Measurements from ENCODE around the gene VPS9D1. TPM values are rescaled to one million over a fixed set of nuclear protein-coding genes. Genes with fewer than 3 reads are reported as not detected.

VPS9D1 gene
- total and polyA plus RNA-seq, 2 experiments from 2014 or later = 2.1 to 2.2 TPM

GRCh38 chr16:89701425-89702406, 19.0 kb downstream of the VPS9D1 start, which contains the start of gene SPATA2L:
Gene SPATA2L, minus strand, starts transcription at chr16:89701705. Its CDS starts 473 bp downstream, at chr16:89701232.
- H3K4me1 Mint-ChIP-seq = peaks cover 9% of the 10 kb centered on the region; the same call in 2 of the 3 replicates
- DNase-seq (ENCODE audit: low spot score) = peak; percentile 98
- ATAC-seq = peak; percentile 49
- peaks cover 6% of the 10 kb centered on the region for H3K36me3 Mint-ChIP-seq (ENCODE audit: low read depth)
- Histone ChIP-seq H3K79me2 (replicated peaks; ENCODE audit: insufficient read depth) (no peaks in the 10 kb centered on the region), H3F3A (replicated peaks; ENCODE audit: low read depth) (peaks cover 17% of the 10 kb centered on the region; the same call in 1 of the 2 replicates), H3K27ac (ENCODE audit: low read depth) (no peak within 1 kb of the TSS), H4K20me1 (replicated peaks; ENCODE audit: insufficient read depth) (peaks cover 4% of the 10 kb centered on the region), H3K36me3 (ENCODE audit: insufficient read depth) (no peaks in the 10 kb centered on the region), H3K4me2 (peak within 1 kb of the TSS; percentile 97), H2AFZ (peak within 1 kb of the TSS; percentile 94), H3K9me2 (ENCODE audit: insufficient read depth) (no peaks in the 10 kb centered on the region), H3K27me3 (ENCODE audit: insufficient read depth) (peaks cover 23% of the 10 kb centered on the region; the same call in 1 of the 2 replicates), H3K4me3 (peak within 1 kb of the TSS; percentile 77), H3K4me1 (ENCODE audit: insufficient read depth) (peaks cover 11% of the 10 kb centered on the region; the same call in 1 of the 2 replicates)
- H3K27ac Mint-ChIP-seq = no peak within 1 kb of the TSS
- TF ChIP-seq ZNF462 (CRISPR knock-in tag; IDR thresholded peaks at IDR 0.05) = no peak
- no peak for TF ChIP-seq JUNB (IDR thresholded peaks at IDR 0.05; ENCODE audit: unreplicated experiment)
- TF ChIP-seq REST (IDR thresholded peaks at IDR 0.05; ENCODE audit: unreplicated experiment) = no peak
- TF ChIP-seq EZH2 (IDR thresholded peaks at IDR 0.05; ENCODE audit: low read depth, unreplicated experiment) = no peak
- TF ChIP-seq ZNF331 (CRISPR knock-in tag; IDR thresholded peaks at IDR 0.05; ENCODE audit: low read depth) = no peak
- TF ChIP-seq STAT1 (IDR thresholded peaks at IDR 0.05; ENCODE audit: unreplicated experiment) = no peak
- no peak for TF ChIP-seq ZNF114 (CRISPR knock-in tag; IDR thresholded peaks at IDR 0.05)
- no peak for TF ChIP-seq NANOG (IDR thresholded peaks at IDR 0.05; ENCODE audit: borderline replicate concordance)
- no peak for TF ChIP-seq EZH2phosphoT487 (IDR thresholded peaks at IDR 0.05; ENCODE audit: unreplicated experiment)
- peak; percentile 70 for TF ChIP-seq POLR2AphosphoS5 (IDR thresholded peaks at IDR 0.05; ENCODE audit: low read depth)
- peak in 1 of 2 experiments; percentile 29; a peak in 2 of 4 replicates for TF ChIP-seq CTCF (conservative IDR thresholded peaks at IDR 0.05; ENCODE audit: low read depth in 2 of 2)
- TF ChIP-seq CREB1 (CRISPR knock-in tag; IDR thresholded peaks at IDR 0.05; ENCODE audit: low read depth) = peak; percentile 73
- TF ChIP-seq ETS1 (IDR thresholded peaks at IDR 0.05) = no peak; the same call in 1 of the 2 replicates
- H3K27me3 Mint-ChIP-seq (ENCODE audit: insufficient read depth, low read depth, poor library complexity) = peaks cover 32% of the 10 kb centered on the region
- no peaks in the 10 kb centered on the region for H3K9me3 Mint-ChIP-seq
- H3K4me3 Mint-ChIP-seq = peak within 1 kb of the TSS; percentile 70

Measured in GM23338 (cell line).